ENCODE results near the gene CEP44.
A peak's percentile ranks its signal among the peaks of the same experiment; 100 is the strongest.
"Not testable (repeated sequence)": the region's sequence is repeated elsewhere in the genome, so short reads cannot be mapped to it uniquely, and the experiment has no call there.

CEP44 gene

GRCh38 chr4:174283507-174284471 is at the start of gene CEP44, which contains the start of gene FBXO8:
Gene CEP44 (plus strand): TSS chr4:174283911. CDS start chr4:174299122, 15,211 bp downstream.
Gene FBXO8 (minus strand): TSS chr4:174283667. CDS start chr4:174263092, 20,575 bp downstream.
- peak; percentile 49 for DNase-seq

- DNase-seq = no peak
These were observed 47.4 kb upstream of the CEP44 start for GRCh38 chr4:174236359-174236758.

GRCh38 chr4:174241162-174241561 is 42.5 kb upstream of the CEP44 start:
- no peak for DNase-seq

- no peak for DNase-seq
These were observed 39.3 kb upstream of the CEP44 start for GRCh38 chr4:174244441-174244840.

GRCh38 chr4:174245714-174246113 is 38.0 kb upstream of the CEP44 start:
- no peak for DNase-seq

- DNase-seq = no peak
These were observed 35.3 kb upstream of the CEP44 start for GRCh38 chr4:174248407-174248806.

GRCh38 chr4:174252412-174252811 is 31.3 kb upstream of the CEP44 start:
- DNase-seq = no peak

- DNase-seq = no peak
These were observed 29.1 kb upstream of the CEP44 start for GRCh38 chr4:174254613-174255012.

- no peak for DNase-seq
These were observed 28.3 kb upstream of the CEP44 start for GRCh38 chr4:174255374-174255773.

GRCh38 chr4:174255786-174256185 is 27.9 kb upstream of the CEP44 start:
- DNase-seq = no peak

- DNase-seq = no peak
These were observed 27.4 kb upstream of the CEP44 start for GRCh38 chr4:174256277-174256713.

GRCh38 chr4:174259580-174259979 is 24.1 kb upstream of the CEP44 start:
- DNase-seq = no peak

GRCh38 chr4:174260099-174260498 is 23.6 kb upstream of the CEP44 start:
- no peak for DNase-seq

GRCh38 chr4:174261432-174261831 is 22.3 kb upstream of the CEP44 start:
- not testable (repeated sequence) for DNase-seq

- DNase-seq = no peak
These were observed 20.9 kb upstream of the CEP44 start for GRCh38 chr4:174262624-174263444.

- DNase-seq = no peak
These were observed 20.3 kb upstream of the CEP44 start for GRCh38 chr4:174263445-174263736.

- no peak for DNase-seq
These were observed 17.8 kb upstream of the CEP44 start for GRCh38 chr4:174265916-174266315.

- DNase-seq = no peak
These were observed 17.3 kb upstream of the CEP44 start for GRCh38 chr4:174266416-174266815.

- no peak for DNase-seq
These were observed 9.8 kb upstream of the CEP44 start for GRCh38 chr4:174273930-174274329.

- DNase-seq = no peak
These were observed 9.3 kb upstream of the CEP44 start for GRCh38 chr4:174274436-174274835.

GRCh38 chr4:174275101-174275500 is 8.6 kb upstream of the CEP44 start:
- DNase-seq = no peak

GRCh38 chr4:174277433-174277832 is 6.3 kb upstream of the CEP44 start:
- no peak for DNase-seq

- no peak for DNase-seq
These were observed 5.2 kb upstream of the CEP44 start for GRCh38 chr4:174278467-174278866.

All from NCI-H510A treated with DMSO at 0.1 percent for 48 hours (cell line).